PC-9 (cell line): Measurements from ENCODE around the gene LMAN2. TPM values are rescaled to one million over a fixed set of nuclear protein-coding genes. Genes with fewer than 3 reads are reported as not detected.
"Not testable (repeated sequence)": the region's sequence is repeated elsewhere in the genome, so short reads cannot be mapped to it uniquely, and the experiment has no call there.

Experiments
- BruUV-seq: library from RNA; stranded (reverse); fragments of 400-500 nt; replicated peaks from 2 replicates; lab custom pipeline; 2021; lab: Mats Ljungman, UMichigan
- CTCF ChIA-PET: fragments of 300-600 bp; sonication (Branson Sonifier 250); formaldehyde crosslinking; loops from one replicate; lab custom pipeline; 2022; ENCODE audit warnings: antibody characterized with exemption; lab: Charles Lee
- POLR2A ChIA-PET: fragments of 300-600 bp; sonication (Branson Sonifier 250); formaldehyde crosslinking; loops from one replicate; lab custom pipeline; 2022; ENCODE audit warnings: antibody characterized with exemption; ENCODE audit not compliant: unreplicated experiment; lab: Charles Lee
- DNase-seq, 2 experiments: peaks; one replicate each; pipeline versions ENCODE4 v3.0.0 to v3.0.0-alpha.2; 2015 to 2022; ENCODE audit warnings: mixed read lengths in 1 of 2
- H2AFZ ChIP-seq: fragments of 200-600 bp; sonication (generic); 2 replicates; pipeline ENCODE4 v1.8.1; 2017; ENCODE audit warnings: antibody characterized with exemption
- H3F3A ChIP-seq: fragments of 200-600 bp; sonication (generic); 2 replicates; pipeline ENCODE4 v1.8.1; 2017; ENCODE audit warnings: antibody characterized with exemption, mild to moderate bottlenecking, low read depth; ENCODE audit not compliant: insufficient read depth
- H3K27ac ChIP-seq: fragments of 200-600 bp; sonication (generic); 2 replicates; pipeline ENCODE4 v1.6.1; 2016; ENCODE audit warnings: mixed run types
- H3K27me3 ChIP-seq: fragments of 200-600 bp; sonication (generic); 2 replicates; pipeline ENCODE4 v1.6.1; 2016; ENCODE audit warnings: low read depth, mixed run types; ENCODE audit not compliant: insufficient read depth
- H3K36me3 ChIP-seq: fragments of 200-600 bp; sonication (generic); 2 replicates; pipeline ENCODE4 v1.6.1; 2016; ENCODE audit warnings: low read depth, mixed run types
- H3K4me1 ChIP-seq: fragments of 200-600 bp; sonication (generic); replicated peaks from 2 replicates; pipeline ENCODE4 v1.6.1; 2016; ENCODE audit warnings: mixed run types; ENCODE audit not compliant: insufficient read depth
- H3K4me2 ChIP-seq: fragments of 200-600 bp; sonication (generic); 2 replicates; pipeline ENCODE4 v1.6.1; 2017; ENCODE audit warnings: mixed run types
- H3K4me3 ChIP-seq: fragments of 200-600 bp; sonication (generic); 2 replicates; pipeline ENCODE4 v1.6.1; 2016; ENCODE audit warnings: mixed run types
- H3K79me2 ChIP-seq: fragments of 200-600 bp; sonication (generic); 2 replicates; pipeline ENCODE4 v1.6.1; 2017; ENCODE audit warnings: low read depth, mixed run types
- H3K9me2 ChIP-seq: fragments of 200-600 bp; sonication (generic); 2 replicates; pipeline ENCODE4 v1.8.1; 2017; ENCODE audit warnings: mild to moderate bottlenecking; ENCODE audit not compliant: insufficient read depth
- H3K9me3 ChIP-seq: fragments of 200-600 bp; sonication (generic); 2 replicates; pipeline ENCODE4 v1.8.1; 2016; ENCODE audit warnings: low read depth; ENCODE audit not compliant: insufficient read depth
- H4K20me1 ChIP-seq: fragments of 200-600 bp; sonication (generic); 2 replicates; pipeline ENCODE4 v1.8.1; 2017; ENCODE audit not compliant: insufficient read depth
- CTCF ChIP-seq: fragments of 200-600 bp; sonication (generic); conservative IDR thresholded peaks from 2 replicates; pipeline ENCODE4 v1.6.1; 2017; ENCODE audit warnings: mixed run types, antibody characterized with exemption, mild to moderate bottlenecking, moderate library complexity
- EZH2 ChIP-seq: fragments of 200-600 bp; sonication (generic); IDR thresholded peaks from 2 replicates; pipeline ENCODE4 v1.8.0; 2017; ENCODE audit warnings: antibody characterized with exemption, low read depth
- intact Hi-C: fragments of 100-400 bp; cut with micrococcal nuclease; formaldehyde crosslinking; loops from one replicate; pipeline ENCODE4 v1.10.0; 2022; ENCODE audit not compliant: unreplicated experiment
- total RNA-seq: library from RNA; stranded (reverse); gene quantifications from 2 replicates; pipeline ENCODE4 v1.2.3, GENCODE V29; 2021

The LMAN2 gene
- total RNA-seq, 1 experiment from 2014 or later: 153 TPM

- no peak overlapping the region for H3K4me2 ChIP-seq
- no peaks in the 10 kb centered on the region for H3K9me2 ChIP-seq
- H3K27me3 ChIP-seq: no peaks in the 10 kb centered on the region
- no peaks in the 10 kb centered on the region for H3K9me3 ChIP-seq
- no peak overlapping the region for H2AFZ ChIP-seq
- no peak overlapping the region for H3K4me3 ChIP-seq
- no peaks in the 10 kb centered on the region for H3K79me2 ChIP-seq
- CTCF ChIA-PET: interaction anchor here (0.6 to 1.8 kb wide), 4 partner anchors 8 to 731 kb away, joined by 3 to 17 read pairs (median 4); partner anchors contain the start of gene TSPAN17
- no peaks in the 10 kb centered on the region for H4K20me1 ChIP-seq
- no peak for TF ChIP-seq EZH2
- no peak for TF ChIP-seq CTCF
- H3K4me1 ChIP-seq: peaks cover 9% of the 10 kb centered on the region; the same call in 1 of the 2 replicates
- intact Hi-C loops: no loop called here
- POLR2A ChIA-PET: no interaction called here
- peaks cover 4% of the 10 kb centered on the region; the same call in 1 of the 2 replicates for H3F3A ChIP-seq
- no peaks in the 10 kb centered on the region for H3K36me3 ChIP-seq
- no peak overlapping the region for H3K27ac ChIP-seq
- BruUV-seq: no TSS peak
- no peak for DNase-seq
Measured at GRCh38 chr5:177377851-177378776, 26.6 kb upstream of the LMAN2 start.

GRCh38 chr5:177376107-177376506 is 24.6 kb upstream of the LMAN2 start:
- no peaks in the 10 kb centered on the region for H3K9me3 ChIP-seq
- CTCF ChIA-PET: no interaction called here
- no peak overlapping the region for H3K27ac ChIP-seq
- no peaks in the 10 kb centered on the region for H3K27me3 ChIP-seq
- no peak for DNase-seq
- intact Hi-C loops: no loop called here
- H3K4me2 ChIP-seq: no peak overlapping the region
- H2AFZ ChIP-seq: no peak overlapping the region
- no peaks in the 10 kb centered on the region for H4K20me1 ChIP-seq
- no peaks in the 10 kb centered on the region for H3K36me3 ChIP-seq
- no peak overlapping the region for H3K4me3 ChIP-seq
- H3K9me2 ChIP-seq: no peaks in the 10 kb centered on the region
- peaks cover 15% of the 10 kb centered on the region for H3K4me1 ChIP-seq
- TF ChIP-seq EZH2 (no peak), CTCF (no peak)
- POLR2A ChIA-PET: no interaction called here
- H3F3A ChIP-seq: peaks cover 4% of the 10 kb centered on the region; the same call in 1 of the 2 replicates
- no TSS peak for BruUV-seq
- no peaks in the 10 kb centered on the region for H3K79me2 ChIP-seq

- H3F3A ChIP-seq, H3K27ac ChIP-seq, BruUV-seq, H3K36me3 ChIP-seq, H3K27me3 ChIP-seq, H3K4me2 ChIP-seq, H2AFZ ChIP-seq, H4K20me1 ChIP-seq, H3K79me2 ChIP-seq, DNase-seq, H3K9me3 ChIP-seq, intact Hi-C loops, H3K4me3 ChIP-seq, CTCF ChIA-PET, H3K9me2 ChIP-seq, POLR2A ChIA-PET: not testable (repeated sequence)
- H3K4me1 ChIP-seq: peaks cover 15% of the 10 kb centered on the region
Measured at GRCh38 chr5:177375516-177375915, 24.0 kb upstream of the LMAN2 start.
